Progenitor cell of endocrine pancreas (in vitro differentiated cells): Measurements from ENCODE around the gene RAB44. TPM values are rescaled to one million over a fixed set of nuclear protein-coding genes. Genes with fewer than 3 reads are reported as not detected.

Experiments
- DNase-seq: peaks from one replicate; pipeline ENCODE4 v3.0.0; 2021; ENCODE audit warnings: low spot score; ENCODE audit not compliant: unreplicated experiment
- H3K27ac Mint-ChIP-seq: 2 replicates; pipeline ENCODE4 v1.8.0; 2021; ENCODE audit warnings: mild to moderate bottlenecking, moderate library complexity, mixed read lengths
- H3K27me3 Mint-ChIP-seq: 2 replicates; pipeline ENCODE4 v1.8.0; 2021; ENCODE audit warnings: mixed read lengths
- H3K36me3 Mint-ChIP-seq: 2 replicates; pipeline ENCODE4 v1.8.0; 2022; ENCODE audit warnings: mixed read lengths; ENCODE audit not compliant: insufficient read depth
- H3K4me1 Mint-ChIP-seq: 2 replicates; pipeline ENCODE4 v1.8.0; 2021; ENCODE audit warnings: low read depth, mixed read lengths
- H3K4me3 Mint-ChIP-seq: 2 replicates; pipeline ENCODE4 v1.8.0; 2021; ENCODE audit warnings: low read depth, mild to moderate bottlenecking, moderate library complexity, mixed read lengths
- H3K9me3 Mint-ChIP-seq: 2 replicates; pipeline ENCODE4 v1.8.0; 2021; ENCODE audit warnings: low read depth, mixed read lengths
- total RNA-seq: library from RNA; stranded (reverse); gene quantifications from 2 replicates; pipeline ENCODE4 v1.2.1, GENCODE V29; 2021
- TF ChIP-seq, protein P1 (sequence below): fragments of 200-600 bp; sonication (generic); IDR thresholded peaks from one replicate; pipeline ENCODE4 v1.5.0; 2021; ENCODE audit warnings: antibody characterized with exemption, mild to moderate bottlenecking; ENCODE audit not compliant: unreplicated experiment

RAB44 gene
- total RNA-seq, 1 donor from 2014 or later, result not detected

GRCh38 chr6:36742146-36742545 lies 44.5 kb downstream of the RAB44 start:
- no peak for DNase-seq
- Mint-ChIP-seq H3K36me3 (no peaks in the 10 kb centered on the region), H3K27ac (no peak overlapping the region), H3K27me3 (peaks cover 16% of the 10 kb centered on the region), H3K9me3 (no peaks in the 10 kb centered on the region), H3K4me1 (peaks cover 10% of the 10 kb centered on the region), H3K4me3 (no peak overlapping the region)
- TF ChIP-seq, protein P1, sequence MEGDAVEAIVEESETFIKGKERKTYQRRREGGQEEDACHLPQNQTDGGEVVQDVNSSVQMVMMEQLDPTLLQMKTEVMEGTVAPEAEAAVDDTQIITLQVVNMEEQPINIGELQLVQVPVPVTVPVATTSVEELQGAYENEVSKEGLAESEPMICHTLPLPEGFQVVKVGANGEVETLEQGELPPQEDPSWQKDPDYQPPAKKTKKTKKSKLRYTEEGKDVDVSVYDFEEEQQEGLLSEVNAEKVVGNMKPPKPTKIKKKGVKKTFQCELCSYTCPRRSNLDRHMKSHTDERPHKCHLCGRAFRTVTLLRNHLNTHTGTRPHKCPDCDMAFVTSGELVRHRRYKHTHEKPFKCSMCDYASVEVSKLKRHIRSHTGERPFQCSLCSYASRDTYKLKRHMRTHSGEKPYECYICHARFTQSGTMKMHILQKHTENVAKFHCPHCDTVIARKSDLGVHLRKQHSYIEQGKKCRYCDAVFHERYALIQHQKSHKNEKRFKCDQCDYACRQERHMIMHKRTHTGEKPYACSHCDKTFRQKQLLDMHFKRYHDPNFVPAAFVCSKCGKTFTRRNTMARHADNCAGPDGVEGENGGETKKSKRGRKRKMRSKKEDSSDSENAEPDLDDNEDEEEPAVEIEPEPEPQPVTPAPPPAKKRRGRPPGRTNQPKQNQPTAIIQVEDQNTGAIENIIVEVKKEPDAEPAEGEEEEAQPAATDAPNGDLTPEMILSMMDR, result no peak

DNA sequence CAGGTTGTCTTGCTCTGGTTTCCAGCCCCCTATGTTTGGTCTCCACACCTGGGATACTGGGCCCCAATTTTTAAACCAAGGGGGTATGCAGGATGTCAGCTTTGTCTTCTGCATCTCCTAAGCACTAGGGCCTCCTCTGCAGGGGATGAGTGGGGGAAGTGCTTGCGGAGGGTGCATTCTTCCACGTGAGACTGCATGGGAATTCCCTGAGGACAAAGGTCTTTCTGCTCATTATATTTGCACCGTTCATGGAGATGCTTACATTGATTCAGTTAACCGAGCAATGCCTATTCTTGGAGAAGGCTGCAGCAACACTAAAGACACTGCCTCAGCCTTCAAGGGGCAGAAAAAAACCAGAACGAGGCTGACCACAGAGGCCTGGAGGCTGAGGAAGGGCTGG lies 45.4 kb downstream of the RAB44 start:
- H3K27ac Mint-ChIP-seq, result peak overlapping the region; percentile 21
- TF ChIP-seq, protein P1, result no peak
- H3K4me1 Mint-ChIP-seq, result peaks cover 10% of the 10 kb centered on the region
- H3K9me3 Mint-ChIP-seq, result no peaks in the 10 kb centered on the region
- H3K27me3 Mint-ChIP-seq, result peaks cover 17% of the 10 kb centered on the region
- no peaks in the 10 kb centered on the region for H3K36me3 Mint-ChIP-seq
- H3K4me3 Mint-ChIP-seq, result no peak overlapping the region
- no peak for DNase-seq

DNA sequence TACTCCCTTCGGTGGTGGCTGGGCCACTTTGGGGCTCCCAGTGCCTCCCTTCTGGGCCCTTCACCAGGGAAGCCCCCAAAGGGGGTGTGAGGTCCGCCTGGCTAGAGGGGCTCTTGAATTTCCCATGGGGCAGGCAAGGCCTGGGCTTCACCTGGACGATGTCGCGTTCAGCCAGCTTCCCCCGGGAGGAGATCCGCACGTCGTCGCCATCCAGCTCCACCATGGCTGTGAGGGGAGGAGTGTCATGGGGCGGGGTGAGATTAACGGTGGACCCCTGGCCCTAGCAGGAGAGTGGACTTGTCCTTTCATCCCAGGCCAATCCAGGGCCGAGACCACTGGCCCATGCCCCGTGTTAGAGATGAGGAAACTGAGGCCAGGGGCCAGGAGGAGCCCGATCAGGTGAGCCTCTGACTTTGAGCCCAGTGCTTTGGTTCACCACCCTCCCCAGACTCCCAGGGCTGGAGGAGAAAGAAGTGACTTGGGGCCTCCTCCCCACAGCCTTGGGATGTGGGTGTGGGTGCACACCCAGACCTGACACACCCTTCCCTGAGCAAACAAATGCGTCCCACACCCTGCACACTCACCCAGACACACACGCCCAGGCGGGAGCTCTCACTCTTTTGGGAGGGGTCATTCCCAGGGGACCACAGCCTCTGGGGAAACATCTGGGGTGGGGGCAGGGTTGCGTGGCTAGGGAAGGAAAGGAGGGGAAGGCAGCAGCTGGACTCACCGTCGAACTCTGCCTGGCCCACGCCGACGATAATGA lies 46.1 kb downstream of the RAB44 start:
- TF ChIP-seq, protein P1, result no peak
- H3K4me3 Mint-ChIP-seq, result no peak overlapping the region

DNA sequence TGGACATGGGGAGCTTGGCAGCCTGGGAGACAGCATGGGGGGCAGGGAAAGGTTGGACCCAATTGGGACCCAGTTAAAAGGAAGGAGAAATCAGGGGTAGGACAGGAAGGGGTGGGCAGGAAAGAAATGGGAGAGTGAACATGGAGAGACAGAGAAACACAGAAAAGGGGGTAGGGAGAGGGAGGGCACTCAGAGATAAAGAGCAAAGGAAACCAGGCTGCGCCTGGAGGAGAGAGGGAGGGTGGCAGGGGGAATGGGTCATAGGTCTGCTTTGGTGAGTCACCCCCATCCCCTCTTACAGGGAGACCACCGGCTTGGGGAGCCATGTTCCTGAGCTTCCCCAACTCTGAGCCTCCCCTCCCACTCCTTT lies 46.7 kb downstream of the RAB44 start:
- Mint-ChIP-seq H3K36me3 (no peaks in the 10 kb centered on the region), H3K27me3 (peaks cover 17% of the 10 kb centered on the region), H3K4me1 (peaks cover 10% of the 10 kb centered on the region), H3K27ac (no peak overlapping the region), H3K4me3 (no peak overlapping the region), H3K9me3 (peaks cover 4% of the 10 kb centered on the region)
- TF ChIP-seq, protein P1, result no peak
- no peak for DNase-seq

More for the DNA sequence above, 46.1 kb downstream of the RAB44 start:
- peaks cover 10% of the 10 kb centered on the region for H3K4me1 Mint-ChIP-seq
- peaks cover 17% of the 10 kb centered on the region for H3K27me3 Mint-ChIP-seq
- H3K36me3 Mint-ChIP-seq, result no peaks in the 10 kb centered on the region
- no peak overlapping the region for H3K27ac Mint-ChIP-seq
- peaks cover 3% of the 10 kb centered on the region for H3K9me3 Mint-ChIP-seq
- DNase-seq, result no peak

DNA sequence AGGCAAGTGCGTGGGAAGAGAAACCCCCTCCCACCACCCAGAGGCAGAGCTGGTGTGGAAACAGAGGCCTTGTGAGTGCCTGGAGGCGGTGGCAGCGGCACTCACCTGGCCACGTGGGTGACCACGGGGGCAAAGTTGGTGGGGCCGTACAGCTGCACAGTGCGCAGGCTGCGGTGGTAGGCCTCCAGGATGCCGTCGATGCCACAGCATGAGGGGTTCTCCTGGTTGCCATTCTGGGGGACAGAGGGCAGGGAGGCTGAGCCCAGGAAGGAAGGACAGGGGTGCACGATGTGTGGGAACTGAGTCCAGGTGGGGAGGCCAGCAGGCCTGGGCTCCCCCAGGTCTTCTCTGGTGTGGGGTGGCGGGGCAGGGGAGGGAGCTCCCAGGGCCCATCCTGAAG lies 47.7 kb downstream of the RAB44 start:
- H3K27me3 Mint-ChIP-seq, result peaks cover 14% of the 10 kb centered on the region
- H3K4me1 Mint-ChIP-seq, result peaks cover 10% of the 10 kb centered on the region
- no peaks in the 10 kb centered on the region for H3K36me3 Mint-ChIP-seq
- TF ChIP-seq, protein P1, result no peak
- no peak overlapping the region for H3K27ac Mint-ChIP-seq
- H3K4me3 Mint-ChIP-seq, result no peak overlapping the region
- H3K9me3 Mint-ChIP-seq, result peaks cover 6% of the 10 kb centered on the region
- DNase-seq, result no peak
